Brain microvascular endothelial cell (primary cell): ENCODE measurements around the gene POLE.
A peak's percentile ranks its signal among the peaks of the same experiment; 100 is the strongest.

Experiments
- DNase-seq: peaks from one replicate; pipeline ENCODE4 v3.0.0-alpha.2; 2020
- H3K27ac ChIP-seq: fragments of 250-450 bp; sonication (Bioruptor Pico); 2 replicates; pipeline ENCODE4 v1.5.1; 2020; ENCODE audit warnings: mild to moderate bottlenecking, moderate library complexity
- H3K27me3 ChIP-seq: fragments of 250-450 bp; sonication (Bioruptor Pico); replicated peaks from 2 replicates; pipeline ENCODE4 v1.5.1; 2020; ENCODE audit warnings: mild to moderate bottlenecking
- H3K36me3 ChIP-seq: fragments of 250-450 bp; sonication (Bioruptor Pico); replicated peaks from 2 replicates; pipeline ENCODE4 v1.5.1; 2020; ENCODE audit warnings: mild to moderate bottlenecking
- H3K4me3 ChIP-seq: 2 replicates; pipeline ENCODE4 v1.5.1; 2011; ENCODE audit warnings: low read depth, mild to moderate bottlenecking, control low read depth, low read length, moderate library complexity
- CTCF ChIP-seq: IDR thresholded peaks from 2 replicates; pipeline ENCODE4 v1.5.1; 2011; ENCODE audit warnings: low read depth, mild to moderate bottlenecking, moderate library complexity, low read length, control low read depth, inconsistent platforms; ENCODE audit errors: missing control alignments
- in situ Hi-C: cut with HindIII; loops from 2 replicates; pipeline ENCODE4 v1.10.0; 2017; ENCODE audit warnings: low sequenced_read_pairs, low pct_ligation_motif_present

The POLE gene

GRCh38 chr12:132611620-132612019 lies 75.5 kb downstream of the POLE start:
- no peak for TF ChIP-seq CTCF
- no peak for DNase-seq
- Histone ChIP-seq H3K27me3 (peaks cover 28% of the 10 kb centered on the region), H3K27ac (no peak overlapping the region), H3K4me3 (no peak overlapping the region), H3K36me3 (no peaks in the 10 kb centered on the region)
- in situ Hi-C loops, result no loop called here

DNA sequence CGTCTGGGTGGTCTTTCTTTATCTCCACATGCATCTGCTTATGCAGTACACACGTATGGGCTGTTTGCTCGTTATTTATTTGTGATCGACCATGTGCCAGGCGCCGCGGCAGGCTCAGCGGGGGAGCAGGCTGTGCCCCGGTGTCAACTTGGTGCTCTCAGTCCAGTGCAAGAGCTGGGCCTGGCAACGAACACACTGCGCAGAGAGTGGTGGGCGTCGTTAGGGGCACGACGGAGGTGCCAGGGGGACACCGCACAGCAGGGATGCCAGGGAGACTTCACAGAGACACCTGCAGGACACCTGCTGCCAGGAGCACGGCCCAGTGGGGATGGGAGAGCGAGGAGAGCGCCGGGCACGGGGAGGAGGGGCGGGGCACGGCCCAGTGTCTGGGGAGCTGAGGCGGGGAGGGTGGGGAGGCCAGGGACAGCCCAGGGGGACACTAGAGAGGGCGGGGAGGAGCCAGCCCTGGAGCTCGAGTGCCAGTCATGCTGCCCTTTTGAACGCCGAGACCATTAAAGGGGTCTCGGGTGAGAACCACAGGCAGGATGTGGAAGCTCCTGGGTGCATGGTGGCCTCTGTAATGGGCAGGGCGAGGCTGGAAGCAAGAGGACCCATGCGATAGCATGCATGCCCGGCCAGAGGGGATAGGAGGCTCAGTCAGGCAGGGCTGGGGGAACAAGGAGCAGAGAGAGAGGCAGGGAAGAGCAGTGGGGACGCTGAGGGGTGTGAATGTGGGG lies 76.1 kb downstream of the POLE start:
- Histone ChIP-seq H3K36me3 (no peaks in the 10 kb centered on the region), H3K27me3 (peaks cover 23% of the 10 kb centered on the region), H3K4me3 (no peak overlapping the region), H3K27ac (no peak overlapping the region)
- in situ Hi-C loops, result no loop called here
- no peak for TF ChIP-seq CTCF
- no peak for DNase-seq

- in situ Hi-C loops, result no loop called here
- peak; percentile 90 for DNase-seq
- no peak for TF ChIP-seq CTCF
- H3K4me3 ChIP-seq, result peak within 1 kb of the TSS; percentile 33
- H3K36me3 ChIP-seq, result no peaks in the 10 kb centered on the region
- no peak within 1 kb of the TSS for H3K27ac ChIP-seq
- peaks cover 22% of the 10 kb centered on the region for H3K27me3 ChIP-seq
Measured at GRCh38 chr12:132610051-132610759, 76.9 kb downstream of the POLE start, which contains the start of gene LRCOL1. Gene LRCOL1 (minus strand): TSS chr12:132610582. CDS start chr12:132606251, 4,331 bp downstream.

DNA sequence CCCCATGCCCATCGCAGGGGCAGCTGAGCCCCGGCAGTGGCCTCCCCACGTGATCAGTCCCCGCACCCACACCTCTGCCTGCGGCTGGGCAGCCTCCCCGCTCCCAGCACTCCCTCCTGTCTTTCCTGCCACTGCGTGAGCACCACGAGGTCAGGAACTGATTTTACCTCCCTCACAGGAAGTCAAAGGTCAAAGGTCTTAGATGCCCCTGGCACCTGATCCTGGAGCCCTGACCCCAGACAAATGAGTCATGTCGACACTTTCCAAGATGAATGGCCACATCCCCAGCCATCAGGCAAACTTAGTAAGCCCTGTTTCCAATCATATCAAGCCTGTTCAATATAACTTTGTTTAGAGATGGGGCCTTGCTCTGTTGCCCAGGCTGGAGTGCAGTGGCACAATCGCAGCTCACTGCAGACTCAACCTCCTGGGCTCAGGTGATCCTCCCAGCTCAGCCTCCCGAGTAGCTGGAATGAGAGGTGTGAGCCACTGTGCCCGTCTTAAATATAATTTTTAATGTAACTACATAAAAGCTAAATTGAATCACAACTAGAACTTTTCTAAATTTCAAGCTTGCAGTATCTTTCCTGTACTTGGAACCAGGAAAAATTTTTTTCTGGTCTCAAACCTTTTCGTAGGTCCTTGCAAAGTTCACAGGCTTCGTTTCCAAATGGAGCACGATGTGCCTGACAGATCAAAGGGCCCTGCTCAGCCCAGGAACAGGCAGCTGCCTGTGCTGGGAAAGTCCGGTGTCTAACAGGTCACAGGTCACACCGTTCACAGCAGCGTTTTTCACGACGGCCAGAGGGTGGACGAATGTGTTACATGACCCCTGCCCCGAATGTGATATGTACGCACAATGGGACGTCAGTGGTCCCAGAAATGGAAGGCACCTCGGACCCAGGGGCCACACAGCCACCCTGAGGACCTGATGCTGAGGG lies 78.6 kb downstream of the POLE start:
- TF ChIP-seq CTCF, result no peak
- no peak for DNase-seq
- Histone ChIP-seq H3K4me3 (no peak overlapping the region), H3K27ac (no peak overlapping the region), H3K27me3 (peaks cover 38% of the 10 kb centered on the region), H3K36me3 (no peaks in the 10 kb centered on the region)
- in situ Hi-C loops, result no loop called here

DNA sequence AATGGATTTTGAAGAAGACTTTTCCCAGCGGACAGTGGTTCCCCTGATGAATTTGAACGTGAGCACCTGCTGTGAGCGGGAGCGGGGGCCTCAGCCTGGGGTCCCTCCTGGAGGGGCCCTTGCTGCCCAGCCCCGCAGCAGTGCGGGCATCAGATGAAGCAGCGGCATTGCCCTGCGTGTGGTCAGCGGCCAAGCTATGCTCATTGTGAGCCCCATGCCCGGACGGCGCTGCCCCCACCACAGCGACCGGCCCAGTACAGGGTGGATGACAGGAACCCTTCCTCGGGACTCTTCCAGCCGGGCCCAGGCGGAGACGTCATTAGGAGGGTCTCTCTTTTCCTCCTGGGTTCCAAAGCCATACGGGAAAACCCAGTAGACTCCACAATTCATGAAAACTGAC lies 80.2 kb downstream of the POLE start:
- no peak overlapping the region for H3K4me3 ChIP-seq
- H3K27ac ChIP-seq, result no peak overlapping the region
- in situ Hi-C loops, result no loop called here
- DNase-seq, result no peak
- H3K27me3 ChIP-seq, result peaks cover 46% of the 10 kb centered on the region
- H3K36me3 ChIP-seq, result no peaks in the 10 kb centered on the region
- no peak for TF ChIP-seq CTCF
